OCI-LY1 (cell line): Measurements from ENCODE around the gene ADK.

Source experiments
- CTCF ChIP-seq: fragments of 200-600 bp; sonication (generic), shearing (Covaris generic); IDR thresholded peaks from 2 replicates; pipeline ENCODE4 v1.5.1; 2017; ENCODE audit warnings: mild to moderate bottlenecking, antibody characterized with exemption, low read length, moderate library complexity, mixed read lengths
- EZH2 ChIP-seq: fragments of 200-600 bp; sonication (generic), shearing (Covaris generic); IDR thresholded peaks from 2 replicates; pipeline ENCODE4 v1.8.0; 2017; ENCODE audit warnings: borderline replicate concordance, mixed run types, mild to moderate bottlenecking, antibody characterized with exemption, low read length, moderate library complexity, mixed read lengths

DNA sequence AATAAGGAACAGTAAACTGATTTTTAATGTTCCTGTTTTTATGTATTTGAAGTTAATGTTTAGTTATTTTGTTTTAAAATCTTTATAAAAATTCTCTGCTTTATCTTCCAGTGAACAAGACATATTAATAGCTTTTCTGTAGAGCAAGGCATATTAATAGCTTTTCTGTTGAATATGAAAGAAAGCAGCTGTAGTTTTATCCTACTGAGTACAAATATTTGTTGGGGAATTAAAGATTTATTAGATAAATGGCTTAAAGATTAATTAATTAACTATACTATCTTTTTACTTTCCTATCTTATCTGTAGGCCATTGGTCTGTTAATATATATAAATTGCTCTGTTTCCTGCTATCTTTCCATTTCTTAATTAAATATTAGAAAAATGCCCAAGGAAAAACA, 299.6 kb downstream of the ADK start:
- no peak for TF ChIP-seq CTCF
- no peak for TF ChIP-seq EZH2
